HG03139 (cell line): ENCODE data around the gene ISG15.
A peak's percentile ranks its signal among the peaks of the same experiment; 100 is the strongest.

Source experiments
- ATAC-seq: cut with Tn5 transposase; IDR thresholded peaks from one replicate; pipeline ENCODE4 v1.9.1; 2021; ENCODE audit not compliant: unreplicated experiment

The ISG15 gene

DNA sequence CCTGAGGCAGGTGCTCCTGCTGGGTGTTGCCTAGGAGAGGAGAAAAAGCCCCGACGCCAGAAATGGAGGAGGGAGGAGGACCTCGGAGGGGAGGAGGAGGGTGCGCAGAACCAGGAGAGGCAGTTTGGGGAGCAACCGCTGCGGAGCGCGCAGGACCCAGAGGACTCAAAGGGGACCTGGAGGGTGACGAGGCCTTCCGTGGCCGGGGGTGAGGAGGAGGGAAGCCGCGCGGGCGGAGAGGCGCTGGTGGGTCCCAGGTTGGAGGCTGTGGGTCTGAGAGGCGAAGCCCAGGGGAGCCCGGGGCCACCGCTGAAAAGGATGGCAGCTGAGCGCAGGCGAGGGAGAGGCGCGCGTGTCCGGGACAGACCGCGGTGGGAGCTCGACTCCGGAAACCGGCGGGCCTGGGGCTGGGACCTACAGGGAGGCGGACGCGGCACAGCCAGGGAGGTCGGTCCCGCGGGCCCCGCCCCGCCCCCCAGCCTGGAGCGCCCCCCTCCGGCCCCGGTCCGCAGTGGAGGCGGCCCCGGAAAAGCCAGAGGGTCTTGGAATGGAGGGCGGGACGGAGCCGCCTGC is 45.7 kb downstream of the ISG15 start:
- peak; percentile 28 for ATAC-seq

DNA sequence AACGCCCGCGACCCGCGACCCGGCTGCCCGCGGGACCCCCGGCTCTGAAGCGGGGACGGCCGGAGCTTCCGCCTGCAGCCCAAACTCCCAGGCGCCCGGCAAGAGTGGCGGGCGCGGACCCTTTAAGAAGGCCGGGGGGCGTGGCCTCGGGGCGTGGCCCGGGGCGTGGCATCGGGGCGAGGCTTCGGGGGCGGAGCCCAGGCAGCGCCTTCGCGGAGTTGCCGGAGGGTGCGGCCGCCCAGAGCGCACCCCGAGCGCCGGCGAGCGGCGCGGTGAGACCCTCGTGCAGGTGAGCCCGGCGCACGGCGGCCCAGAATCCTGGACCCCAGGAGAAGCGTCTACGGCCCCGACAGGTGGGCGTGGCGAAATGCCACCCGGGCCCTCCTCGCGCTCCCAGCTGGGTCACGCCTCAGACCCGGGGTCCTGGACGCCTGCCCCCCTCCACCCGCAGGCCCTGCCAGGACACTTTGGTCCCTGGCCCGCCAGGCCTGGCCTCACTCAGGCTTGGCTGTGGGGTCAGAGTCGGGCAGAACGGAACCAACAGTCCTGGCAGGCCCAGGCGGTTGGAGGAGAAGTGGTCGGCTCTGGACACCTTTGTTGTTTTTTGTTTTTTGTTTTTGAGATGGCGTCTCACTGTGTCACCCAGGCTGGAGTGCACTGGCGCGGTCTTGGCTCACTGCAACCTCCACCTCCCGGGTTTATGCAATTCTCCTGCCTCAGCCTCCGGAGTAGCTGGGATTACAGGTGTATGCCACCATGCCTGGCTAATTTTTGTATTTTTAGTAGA is 46.4 kb downstream of the ISG15 start:
- ATAC-seq = peak; percentile 48

DNA sequence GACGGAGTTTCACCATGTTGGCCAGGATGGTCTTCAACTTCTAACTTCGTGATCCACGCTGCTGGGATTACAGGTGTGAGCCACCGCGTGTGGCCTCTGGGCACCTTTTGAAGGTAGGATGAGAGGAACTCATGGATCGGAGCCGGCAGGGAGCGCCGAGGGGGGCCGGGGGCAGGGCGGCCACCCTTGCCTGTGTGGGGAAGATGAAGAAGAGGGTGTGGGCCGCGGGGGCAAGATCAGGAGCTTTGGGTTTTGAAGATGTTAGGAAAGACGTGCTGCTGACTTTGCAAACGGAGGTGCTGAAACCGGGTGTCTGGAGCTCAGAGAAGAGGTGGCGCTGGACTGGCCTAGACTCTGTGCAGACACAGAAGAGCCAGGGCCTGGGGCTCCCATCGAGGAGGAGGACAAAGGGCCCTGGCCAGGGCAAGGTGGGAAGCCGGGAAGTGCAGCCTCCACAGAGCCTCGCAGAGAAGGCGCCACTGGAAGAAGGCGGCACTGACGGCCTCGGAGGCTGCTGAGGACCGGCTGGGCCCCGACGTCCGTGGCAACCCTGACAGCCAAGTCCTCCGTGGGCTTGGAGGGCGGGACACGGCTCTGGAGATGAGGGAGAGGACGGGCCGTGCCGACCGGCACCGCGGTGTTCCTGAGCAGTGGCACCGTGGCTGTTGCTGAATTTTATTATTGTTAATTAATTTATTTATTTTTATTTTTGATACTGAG is 47.1 kb downstream of the ISG15 start:
- ATAC-seq = no peak

DNA sequence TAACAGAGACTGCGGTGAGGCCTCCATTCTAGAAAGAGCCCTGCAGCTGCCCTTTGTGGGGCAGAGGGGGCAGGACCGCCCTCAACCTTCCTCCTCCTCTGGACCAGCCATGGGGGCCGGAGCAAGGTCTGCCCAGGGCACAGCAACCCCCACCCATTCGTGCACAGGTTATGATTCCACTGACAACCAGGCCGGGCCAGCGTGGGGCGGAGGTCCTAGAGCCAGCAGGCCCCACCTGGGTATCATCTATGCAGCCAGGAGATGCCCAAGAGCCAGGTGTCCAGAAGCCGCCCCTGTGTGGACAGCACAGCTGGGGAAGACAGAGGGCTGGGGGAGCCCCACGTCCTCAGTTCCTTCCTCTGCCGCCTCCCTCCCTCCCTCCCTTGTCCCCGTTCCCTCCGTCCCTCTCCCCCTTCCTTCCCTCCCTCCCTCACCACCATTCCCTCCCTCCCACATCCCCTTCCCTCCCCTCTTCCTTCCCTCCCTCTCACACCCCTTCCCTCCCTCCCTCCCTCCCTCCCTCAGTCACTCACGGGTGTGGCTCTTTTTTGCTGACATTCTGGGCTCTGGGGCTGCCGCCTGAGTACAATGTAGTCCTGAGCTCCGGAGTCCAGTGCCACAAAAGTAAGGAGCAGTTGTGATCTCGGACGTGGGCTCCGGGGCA is 48.5 kb downstream of the ISG15 start:
- ATAC-seq = no peak

DNA sequence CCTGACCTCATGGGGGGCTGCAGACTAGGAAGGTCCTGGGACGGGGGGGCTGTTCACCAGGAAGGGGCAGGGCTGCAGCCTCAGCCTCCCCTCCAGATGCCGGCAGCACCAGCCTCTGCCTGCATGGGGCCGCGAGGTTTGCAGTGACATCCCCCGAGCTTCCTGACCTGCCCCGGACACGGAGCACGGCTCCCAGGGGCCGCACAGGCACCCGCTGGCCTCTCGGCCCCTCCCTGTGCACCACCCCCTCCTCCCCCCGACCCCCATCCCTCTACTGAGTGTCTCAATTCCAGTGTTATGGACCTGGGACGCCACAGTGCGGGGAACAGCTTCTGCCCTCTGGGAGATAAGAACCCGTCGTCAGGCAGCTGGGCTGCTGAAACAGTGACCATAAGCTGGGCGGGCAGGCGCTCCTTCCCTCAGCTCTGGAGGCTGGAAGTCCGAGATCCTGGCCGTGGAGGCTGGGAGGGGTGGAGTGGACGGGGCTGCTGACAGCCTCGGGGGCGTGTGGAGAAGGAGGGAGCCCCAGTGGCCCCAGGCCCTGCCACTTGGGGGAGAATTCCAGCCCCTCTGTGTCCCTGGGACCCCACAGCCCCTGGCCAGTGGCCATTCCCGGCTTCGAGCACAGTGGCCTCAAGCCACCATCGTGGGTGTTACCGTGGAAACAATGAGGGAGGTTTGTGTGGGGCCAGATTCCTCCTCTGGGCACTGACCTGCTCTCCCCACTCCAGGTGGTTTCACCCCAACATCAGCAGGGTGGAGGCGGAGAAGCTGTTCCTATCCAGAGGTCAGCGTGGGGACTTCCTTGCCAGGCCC is 49.3 kb downstream of the ISG15 start:
- no peak for ATAC-seq

DNA sequence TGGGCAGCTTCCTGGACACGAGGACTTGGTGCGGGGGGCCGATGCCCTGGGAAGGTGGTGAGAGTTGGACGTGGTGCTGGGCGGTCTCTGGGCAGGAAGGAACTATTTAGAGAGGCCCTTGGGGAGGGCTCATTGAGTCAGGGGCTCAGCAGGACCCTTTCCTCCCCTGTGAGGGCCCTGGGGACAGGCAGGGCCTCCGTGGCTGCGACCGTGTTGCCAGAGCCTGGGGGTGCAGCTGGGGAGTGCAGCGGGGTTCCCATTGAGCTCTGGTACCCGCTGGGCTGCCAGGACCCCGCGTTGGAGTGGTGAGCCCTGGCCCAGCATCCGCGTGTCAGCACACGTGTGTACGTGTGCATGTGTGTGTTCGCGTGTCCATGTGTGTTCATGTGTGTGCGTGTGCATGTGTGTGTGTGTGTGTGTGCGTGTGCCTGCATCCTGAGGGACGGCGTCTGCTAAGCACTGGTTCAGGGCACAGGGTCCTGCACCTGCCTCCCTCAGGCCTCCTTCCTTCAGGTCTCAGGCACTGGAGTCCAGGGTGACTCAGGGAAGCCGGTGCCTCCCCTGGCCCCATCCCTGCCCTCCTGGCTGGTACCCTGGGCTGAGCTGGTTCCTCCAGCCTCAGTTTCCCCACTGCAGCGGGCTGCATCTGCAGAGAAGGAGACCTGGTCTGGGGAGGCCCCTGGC is 50.1 kb downstream of the ISG15 start:
- no peak for ATAC-seq
